Fibroblast of lung (primary cell): ENCODE data around the gene MICAL2. TPM values are rescaled to one million over a fixed set of nuclear protein-coding genes. Genes with fewer than 3 reads are reported as not detected.

Experiments
- DNase-seq, 2 donors: peaks; one replicate each; pipeline versions ENCODE4 v3.0.0 to v3.0.0-alpha.2; 2010; ENCODE audit warnings: low read depth in 2 of 2
- H2AFZ ChIP-seq: 2 replicates; pipeline ENCODE4 v1.5.1; 2012; ENCODE audit warnings: low read length, control low read depth, inconsistent platforms
- H3K27ac ChIP-seq: 2 replicates; pipeline ENCODE4 v1.5.1; 2011; ENCODE audit warnings: low read length, control low read depth; ENCODE audit not compliant: insufficient read depth
- H3K27me3 ChIP-seq: 2 replicates; pipeline ENCODE4 v1.5.1; 2011; ENCODE audit warnings: mild to moderate bottlenecking, low read length; ENCODE audit not compliant: control insufficient read depth, insufficient read depth
- H3K36me3 ChIP-seq: 2 replicates; pipeline ENCODE4 v1.5.1; 2011; ENCODE audit warnings: low read length; ENCODE audit not compliant: control insufficient read depth, insufficient read depth
- H3K4me1 ChIP-seq: 2 replicates; pipeline ENCODE4 v1.5.1; 2011; ENCODE audit warnings: low read length; ENCODE audit not compliant: control insufficient read depth, insufficient read depth; ENCODE audit errors: extremely low read depth
- H3K4me2 ChIP-seq: 2 replicates; pipeline ENCODE4 v1.5.1; 2011; ENCODE audit warnings: low read length, control low read depth; ENCODE audit not compliant: insufficient read depth; ENCODE audit errors: extremely low read depth
- H3K4me3 ChIP-seq, 4 experiments: fragments of 200-600 bp in 1 of 4; sonication (generic) in 1 of 4; replicated peaks in 1 of 4; 2 replicates each; pipeline ENCODE4 v1.5.1; 2011 to 2016; ENCODE audit warnings: low read length in 4 of 4, low read depth in 3 of 4, mild to moderate bottlenecking in 3 of 4, control low read depth in 2 of 4, inconsistent platforms in 1 of 4, mixed read lengths in 1 of 4; ENCODE audit not compliant: insufficient read depth in 1 of 4; ENCODE audit errors: control extremely low read depth in 1 of 4
- H3K79me2 ChIP-seq: 2 replicates; pipeline ENCODE4 v1.5.1; 2012; ENCODE audit warnings: mild to moderate bottlenecking, low read length, inconsistent platforms; ENCODE audit not compliant: control insufficient read depth, insufficient read depth
- H3K9ac ChIP-seq: 2 replicates; pipeline ENCODE4 v1.5.1; 2011; ENCODE audit warnings: mild to moderate bottlenecking, low read length, control low read depth; ENCODE audit not compliant: insufficient read depth
- H3K9me3 ChIP-seq: 2 replicates; pipeline ENCODE4 v1.5.1; 2012; ENCODE audit warnings: low read depth, low read length; ENCODE audit not compliant: control insufficient read depth, insufficient read depth
- H4K20me1 ChIP-seq: 2 replicates; pipeline ENCODE4 v1.5.1; 2011; ENCODE audit warnings: low read length; ENCODE audit not compliant: control insufficient read depth, insufficient read depth; ENCODE audit errors: extremely low read depth
- CTCF ChIP-seq, 2 donors: IDR thresholded peaks in 1 of 2; conservative IDR thresholded peaks in 1 of 2; 1 replicate in 1 of 2; 2 replicates in 1 of 2; pipeline ENCODE4 v1.5.1; 2011 to 2012; ENCODE audit warnings: low read length in 2 of 2, control low read depth in 1 of 2, inconsistent platforms in 1 of 2, low read depth in 1 of 2, mild to moderate bottlenecking in 1 of 2
- EZH2 ChIP-seq: IDR thresholded peaks from 2 replicates; pipeline ENCODE4 v1.5.1; 2012; ENCODE audit warnings: low read length, control low read depth, mild to moderate bottlenecking; ENCODE audit errors: missing control alignments
- polyA plus RNA-seq, 2 donors: library from polyadenylated mRNA; depleted of rRNA in 1 of 2; stranded (reverse) in 1 of 2; unstranded in 1 of 2; fragments of >200 nt; gene quantifications; 2 replicates each; pipeline ENCODE4 v1.2.1, GENCODE V29; 2011 to 2012; ENCODE audit warnings: missing spikeins in 1 of 2
- total RNA-seq: library from RNA; depleted of rRNA; stranded (reverse); fragments of >200 nt; gene quantifications from 2 replicates; pipeline ENCODE4 v1.2.1, GENCODE V29; 2014

The MICAL2 gene
- total and polyA plus RNA-seq, 2 donors (not counting 1 experiment from before 2014, with no cell fraction given), result 78.5 to 275 TPM

- Histone ChIP-seq H3K4me1 (no peaks in the 10 kb centered on the region), H3K9me3 (no peaks in the 10 kb centered on the region), H3K36me3 (peaks cover 8% of the 10 kb centered on the region), H3K4me2 (no peak overlapping the region), H3K27me3 (no peaks in the 10 kb centered on the region), H3K4me3 (no peak overlapping the region), H3K27ac (no peak overlapping the region), H3K9ac (no peak overlapping the region), H2AFZ (no peak overlapping the region), H4K20me1 (no peaks in the 10 kb centered on the region), H3K79me2 (no peaks in the 10 kb centered on the region)
- no peak for DNase-seq
- TF ChIP-seq EZH2, result no peak
- TF ChIP-seq CTCF (conservative IDR thresholded peaks at IDR 0.05 in 1 of 2, IDR thresholded peaks at IDR 0.05 in 1 of 2; ENCODE audit: low read depth in 1 of 2, low read length in 2 of 2), result no peak
These were observed 129.5 kb downstream of the MICAL2 start for GRCh38 chr11:12239804-12240371.

- Histone ChIP-seq H2AFZ (no peak overlapping the region), H3K4me1 (peaks cover 3% of the 10 kb centered on the region), H3K27ac (no peak overlapping the region), H4K20me1 (no peaks in the 10 kb centered on the region), H3K4me3 (no peak overlapping the region), H3K79me2 (no peaks in the 10 kb centered on the region), H3K27me3 (no peaks in the 10 kb centered on the region), H3K4me2 (no peak overlapping the region), H3K36me3 (peaks cover 13% of the 10 kb centered on the region), H3K9ac (no peak overlapping the region), H3K9me3 (no peaks in the 10 kb centered on the region)
- TF ChIP-seq EZH2 (no peak), CTCF (conservative IDR thresholded peaks at IDR 0.05 in 1 of 2, IDR thresholded peaks at IDR 0.05 in 1 of 2; ENCODE audit: low read depth in 1 of 2, low read length in 2 of 2) (no peak)
- no peak for DNase-seq
These were observed 130.3 kb downstream of the MICAL2 start for GRCh38 chr11:12240677-12241076.

- Histone ChIP-seq H3K27me3 (no peaks in the 10 kb centered on the region), H3K4me1 (peaks cover 3% of the 10 kb centered on the region), H3K9me3 (no peaks in the 10 kb centered on the region), H2AFZ (no peak overlapping the region), H3K27ac (no peak overlapping the region), H3K9ac (no peak overlapping the region), H3K79me2 (no peaks in the 10 kb centered on the region), H3K36me3 (peaks cover 13% of the 10 kb centered on the region), H3K4me3 (no peak overlapping the region), H3K4me2 (no peak overlapping the region), H4K20me1 (no peaks in the 10 kb centered on the region)
- no peak for TF ChIP-seq EZH2
- TF ChIP-seq CTCF (conservative IDR thresholded peaks at IDR 0.05 in 1 of 2, IDR thresholded peaks at IDR 0.05 in 1 of 2; ENCODE audit: low read depth in 1 of 2, low read length in 2 of 2), result no peak
- no peak for DNase-seq
These were observed 131.0 kb downstream of the MICAL2 start for GRCh38 chr11:12241401-12241800.
